Stimulated activated CD4-positive, alpha-beta T cell treated with anti-CD3 and anti-CD28 coated beads, Interleukin-15, amount 100 ng/mL, for 48 hours (primary cell): ENCODE results near the gene GSC.
"Not testable (repeated sequence)": the region's sequence is repeated elsewhere in the genome, so short reads cannot be mapped to it uniquely, and the experiment has no call there.

ENCODE experiments used
- DNase-seq, 2 donors: peaks; one replicate each; pipeline ENCODE4 v3.0.0-alpha.2; 2020; ENCODE audit warnings: low read depth in 2 of 2

Gene GSC

GRCh38 chr14:94769391-94770250 lies at the start of gene GSC:
Gene GSC (minus strand): TSS chr14:94770113. CDS start chr14:94770015, 98 bp downstream.
- no peak for DNase-seq

DNA sequence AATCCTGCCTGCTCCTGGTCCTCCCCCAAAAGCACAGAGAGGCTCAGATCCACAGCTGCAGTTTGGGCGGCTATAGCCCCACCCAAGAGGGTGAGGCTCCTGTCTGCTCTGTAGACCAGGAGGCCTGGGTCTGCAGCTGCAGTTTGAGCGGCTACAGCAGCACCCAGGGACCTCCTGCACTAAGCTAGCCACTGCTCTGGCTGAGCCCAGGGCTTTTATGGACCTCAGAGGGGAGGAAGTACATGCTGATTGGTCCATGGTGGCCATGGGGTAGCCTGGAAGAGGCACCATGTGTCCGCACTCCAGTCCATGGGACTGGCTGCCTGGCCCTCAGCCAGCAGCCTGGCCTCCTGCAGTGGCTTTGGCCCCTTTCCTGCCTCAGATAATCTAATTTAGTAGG lies 49.6 kb upstream of the GSC start:
- DNase-seq: no peak

GRCh38 chr14:94816113-94816512 lies 46.2 kb upstream of the GSC start:
- no peak for DNase-seq

DNA sequence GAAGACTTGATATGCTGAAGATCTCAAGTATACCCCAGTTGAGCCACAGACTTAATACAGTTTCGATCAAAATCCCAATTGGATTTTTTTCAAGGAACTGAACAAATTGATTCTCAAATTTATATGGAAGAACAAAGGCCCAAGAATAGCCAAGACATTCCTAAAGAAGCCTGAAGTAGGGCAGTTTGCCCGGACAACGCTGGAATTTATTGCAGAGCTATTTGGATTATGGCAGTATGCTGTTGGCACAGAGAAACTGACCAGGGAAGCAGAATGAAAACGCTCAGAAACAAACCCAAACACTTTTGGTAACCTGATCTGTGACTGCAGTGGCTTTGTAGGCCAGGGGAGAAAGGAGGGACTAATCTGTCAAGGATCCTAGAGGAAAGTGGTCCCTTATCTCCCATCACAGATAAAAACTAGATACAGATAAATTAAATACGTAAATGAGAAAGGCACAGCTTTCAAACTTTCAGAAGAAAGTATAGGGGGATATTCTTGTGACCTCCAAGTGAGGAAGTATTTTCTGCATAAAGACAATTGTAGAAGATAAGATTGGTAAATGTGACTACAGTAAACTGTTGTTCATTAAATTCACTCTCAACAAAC lies 35.9 kb upstream of the GSC start:
- DNase-seq: no peak

DNA sequence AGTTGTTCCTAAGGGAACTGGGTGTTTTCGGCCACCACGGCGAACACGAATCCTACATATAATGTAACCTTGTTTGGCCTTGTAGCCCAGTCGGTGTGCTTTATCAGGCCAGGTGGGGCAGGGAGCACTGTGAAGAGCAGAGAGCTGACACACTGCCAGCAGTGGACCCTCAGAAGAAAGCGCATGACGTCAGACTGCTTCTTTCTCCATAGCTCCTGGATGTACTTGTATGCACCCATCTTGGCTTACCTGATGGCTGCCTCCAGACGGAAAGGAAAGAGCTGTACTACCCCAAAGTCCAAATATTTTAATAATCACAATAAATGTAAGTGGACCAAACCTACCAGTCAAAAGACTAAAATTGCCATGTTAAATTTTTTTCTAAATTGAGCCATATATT lies 31.3 kb upstream of the GSC start:
- no peak for DNase-seq

DNA sequence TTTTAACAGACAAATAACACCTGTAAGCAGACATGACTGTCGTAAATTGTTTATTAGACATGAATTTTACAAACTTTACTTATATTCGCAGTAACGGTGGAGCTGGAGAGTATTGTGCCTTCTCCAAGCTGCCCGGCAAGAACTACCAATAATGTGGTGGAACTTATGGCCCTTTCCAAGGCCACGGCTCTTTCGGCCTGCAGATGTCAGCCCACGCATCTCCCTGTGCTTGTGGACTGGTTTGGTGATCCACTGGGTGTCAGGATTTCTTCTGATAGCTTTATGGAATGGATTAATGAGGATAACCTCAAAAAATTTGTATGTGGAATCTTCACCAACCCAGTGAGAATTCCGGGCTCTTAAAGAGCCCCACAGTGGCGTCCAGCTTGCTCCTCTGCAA lies 30.9 kb upstream of the GSC start:
- DNase-seq: not testable (repeated sequence)

GRCh38 chr14:94797887-94798286 lies 28.0 kb upstream of the GSC start:
- DNase-seq: no peak

- no peak for DNase-seq
These were observed 26.4 kb upstream of the GSC start for GRCh38 chr14:94796278-94796677.

- no peak for DNase-seq
These were observed 25.5 kb upstream of the GSC start for GRCh38 chr14:94795372-94795771.

DNA sequence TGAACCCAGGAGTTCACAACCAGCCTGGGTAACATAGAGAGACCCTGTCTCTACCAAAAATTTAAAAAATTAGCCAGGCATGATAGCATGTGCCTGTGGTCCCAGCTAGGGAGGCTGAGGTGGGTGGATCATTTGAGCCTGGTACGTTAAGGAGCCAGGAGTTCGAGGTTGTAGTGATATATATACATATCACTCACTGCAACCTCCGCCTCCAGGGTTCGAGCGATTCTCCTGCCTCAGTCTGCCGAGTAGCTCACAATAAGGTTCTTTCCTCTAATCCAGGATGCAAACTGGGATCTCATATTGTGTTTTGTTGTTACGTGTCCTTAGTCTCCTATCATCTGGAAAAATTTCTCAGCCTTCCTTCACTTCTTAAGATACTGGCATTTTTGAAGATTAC lies 24.0 kb upstream of the GSC start:
- no peak for DNase-seq

GRCh38 chr14:94787655-94788054 lies 17.7 kb upstream of the GSC start:
- no peak for DNase-seq

GRCh38 chr14:94787092-94787491 lies 17.2 kb upstream of the GSC start:
- DNase-seq: no peak

- DNase-seq: no peak
These were observed 10.9 kb upstream of the GSC start for GRCh38 chr14:94780536-94781399.

GRCh38 chr14:94779713-94780112 lies 9.8 kb upstream of the GSC start:
- no peak for DNase-seq

DNA sequence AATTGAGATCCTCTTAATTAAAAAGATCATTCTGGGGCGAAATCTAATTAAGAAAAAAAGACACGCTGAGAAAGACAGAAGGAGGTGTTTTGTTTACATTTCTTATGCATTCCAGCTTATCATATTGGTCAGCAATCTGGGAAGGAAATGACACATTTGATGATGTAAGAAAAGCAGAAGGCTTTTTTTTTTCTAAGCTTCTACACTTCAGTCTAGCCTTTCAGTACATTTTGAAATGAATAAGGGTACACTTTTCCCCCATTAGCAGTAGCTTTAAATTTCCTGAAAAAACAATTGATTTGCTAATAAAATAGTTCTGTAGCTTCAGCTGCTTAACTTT lies 5.9 kb upstream of the GSC start:
- no peak for DNase-seq

DNA sequence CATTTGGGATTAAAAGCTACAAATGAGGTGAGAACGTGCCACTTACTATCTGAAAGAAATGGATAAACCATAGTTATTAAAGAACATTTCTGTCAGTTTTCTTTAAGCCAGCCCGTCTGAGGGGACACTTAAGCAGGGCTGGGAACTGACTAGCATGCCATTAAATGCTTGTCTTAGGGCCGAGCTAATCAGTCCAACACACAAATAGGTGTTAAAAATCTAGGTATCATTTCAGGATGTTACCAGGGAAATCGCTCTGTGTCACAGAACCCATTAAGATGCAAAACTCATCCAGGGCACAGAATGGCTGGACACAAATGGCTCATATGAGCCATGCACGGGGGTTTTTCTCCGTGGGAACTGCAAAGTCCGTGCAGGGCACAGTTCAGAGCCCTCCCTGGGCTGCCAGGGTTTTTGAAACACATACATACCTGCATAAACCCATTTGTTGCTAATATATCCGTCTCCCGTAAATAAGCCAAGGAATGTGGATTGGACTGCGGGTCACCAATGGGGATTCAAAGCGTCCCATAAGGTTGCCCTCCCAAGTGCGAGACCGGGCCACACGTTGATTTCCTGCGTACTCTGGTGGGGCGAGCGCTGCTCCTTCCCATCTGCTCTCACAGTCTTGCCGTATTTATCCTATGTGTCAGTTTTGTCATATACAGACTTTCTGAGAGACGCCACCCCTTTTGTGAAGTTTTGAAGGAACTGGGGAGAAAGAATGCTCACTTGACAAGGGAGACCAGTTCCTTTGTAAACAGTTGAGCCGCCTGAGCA lies 5.4 kb upstream of the GSC start:
- no peak for DNase-seq

DNA sequence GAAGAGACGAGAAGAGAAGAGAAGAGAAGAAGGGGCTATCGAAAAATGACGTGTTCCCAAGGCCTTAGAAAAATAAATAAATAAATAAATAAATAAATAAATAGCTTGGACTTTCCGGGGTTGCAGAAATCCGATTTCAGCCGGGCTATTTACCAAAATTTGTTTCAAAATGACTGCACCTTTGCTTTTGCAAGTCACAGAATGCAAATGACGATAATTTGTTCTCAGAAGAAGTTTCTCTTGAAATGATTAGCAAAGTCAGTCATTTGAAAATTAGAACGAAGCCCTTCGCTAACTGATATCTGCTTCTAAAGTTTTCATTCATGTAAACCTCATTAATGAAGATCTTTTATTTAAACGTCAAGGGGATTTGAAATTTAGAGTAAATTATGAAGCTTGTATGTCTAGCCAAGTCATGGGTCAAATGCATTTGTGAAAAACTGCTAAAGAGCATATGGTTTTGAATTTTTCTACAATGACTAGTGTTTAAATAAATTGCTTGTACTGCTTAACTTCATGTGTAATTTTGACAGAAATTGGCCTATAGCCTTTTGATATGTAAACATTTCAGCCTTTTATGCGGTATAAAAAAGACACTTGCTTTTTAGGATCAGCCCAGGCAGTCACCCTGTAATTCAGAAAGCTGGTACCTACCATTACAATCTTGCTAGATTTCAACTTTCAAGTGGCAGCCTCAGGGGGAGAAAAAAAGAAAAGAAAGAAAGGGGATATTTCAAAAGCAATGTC lies 4.6 kb upstream of the GSC start:
- no peak for DNase-seq

DNA sequence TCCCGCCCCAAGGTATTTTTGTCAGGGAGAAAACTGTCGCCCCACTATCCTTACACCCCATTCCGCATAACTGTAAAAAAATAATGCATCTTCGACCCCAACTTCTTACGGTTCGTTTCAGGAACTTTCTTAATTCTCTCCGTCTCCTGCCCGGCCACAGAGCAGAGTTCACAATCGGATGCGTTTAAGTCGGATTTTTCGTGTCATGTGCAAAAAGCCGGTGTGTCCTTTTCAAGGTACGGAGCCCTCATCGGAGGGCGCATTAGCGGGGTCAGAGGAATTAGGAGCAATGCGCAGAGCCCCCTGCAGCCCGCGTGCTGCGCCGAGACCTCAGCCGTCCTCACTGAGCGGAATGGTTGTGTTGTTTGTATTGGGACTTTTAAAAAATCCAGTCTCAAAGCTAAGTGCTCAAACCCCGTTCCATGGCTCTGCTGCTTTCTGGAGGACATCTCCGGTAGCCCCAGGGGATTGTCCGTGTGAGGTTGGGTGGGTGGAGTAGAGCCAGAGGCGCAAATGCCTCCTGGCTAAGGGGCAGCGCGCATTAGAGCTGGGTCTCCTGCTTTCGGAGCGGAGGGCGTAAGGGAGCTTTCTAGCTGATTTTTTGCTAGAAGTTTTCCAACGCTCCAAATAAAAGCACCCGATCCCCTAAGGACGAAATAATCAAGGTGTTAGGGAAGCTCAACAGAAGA lies 3.9 kb upstream of the GSC start:
- no peak for DNase-seq

DNA sequence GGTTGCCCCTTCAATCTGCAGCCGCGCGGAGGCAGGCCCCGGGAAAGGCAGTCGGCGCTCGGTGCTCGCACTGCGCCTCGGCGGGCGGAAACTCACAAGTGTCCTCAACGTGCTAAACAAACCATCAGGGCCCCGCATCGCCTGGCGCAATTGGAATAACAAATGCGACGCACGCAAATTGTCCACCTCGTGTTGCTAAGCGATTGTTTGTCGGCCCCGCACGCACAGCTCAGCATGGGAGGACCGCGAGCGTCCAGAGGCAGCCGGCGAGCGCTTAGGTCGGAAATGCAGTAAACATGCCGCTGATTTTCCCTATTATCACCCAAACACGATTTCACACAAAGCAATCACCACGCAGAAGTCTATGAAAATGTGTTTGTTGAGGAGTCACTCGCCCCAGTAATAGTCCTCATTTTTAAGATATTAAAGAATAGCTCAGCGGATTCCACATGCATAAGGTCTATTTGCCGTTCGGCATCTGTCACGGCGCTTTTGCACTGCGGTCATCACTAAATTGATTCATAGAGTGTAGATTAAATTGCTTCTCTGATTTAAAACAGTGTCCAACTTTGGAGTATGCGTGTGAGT lies 3.2 kb upstream of the GSC start:
- DNase-seq: no peak

GRCh38 chr14:94772548-94772947 lies 2.6 kb upstream of the GSC start:
- no peak for DNase-seq
